ENCODE data around the gene PHEX. TPM values are rescaled to one million over a fixed set of nuclear protein-coding genes. Genes with fewer than 3 reads are reported as not detected.

Gene PHEX
- total and polyA plus RNA-seq, 2 donors: 0.10 to 0.53 TPM

GRCh38 chrX:22095856-22096255 lies 63.7 kb downstream of the PHEX start:
- Histone ChIP-seq H3K4me3 (ENCODE audit: low read depth, low read length) (no peak overlapping the region), H3K36me3 (ENCODE audit: insufficient read depth) (no peaks in the 10 kb centered on the region), H3K4me1 (ENCODE audit: insufficient read depth) (no peaks in the 10 kb centered on the region), H3K27ac (ENCODE audit: low read depth) (no peak overlapping the region)
- WGBS: 95% methylated on average over 4 of the region's 4 CpGs
- DNase-seq (ENCODE audit: extremely low spot score): no peak

DNA sequence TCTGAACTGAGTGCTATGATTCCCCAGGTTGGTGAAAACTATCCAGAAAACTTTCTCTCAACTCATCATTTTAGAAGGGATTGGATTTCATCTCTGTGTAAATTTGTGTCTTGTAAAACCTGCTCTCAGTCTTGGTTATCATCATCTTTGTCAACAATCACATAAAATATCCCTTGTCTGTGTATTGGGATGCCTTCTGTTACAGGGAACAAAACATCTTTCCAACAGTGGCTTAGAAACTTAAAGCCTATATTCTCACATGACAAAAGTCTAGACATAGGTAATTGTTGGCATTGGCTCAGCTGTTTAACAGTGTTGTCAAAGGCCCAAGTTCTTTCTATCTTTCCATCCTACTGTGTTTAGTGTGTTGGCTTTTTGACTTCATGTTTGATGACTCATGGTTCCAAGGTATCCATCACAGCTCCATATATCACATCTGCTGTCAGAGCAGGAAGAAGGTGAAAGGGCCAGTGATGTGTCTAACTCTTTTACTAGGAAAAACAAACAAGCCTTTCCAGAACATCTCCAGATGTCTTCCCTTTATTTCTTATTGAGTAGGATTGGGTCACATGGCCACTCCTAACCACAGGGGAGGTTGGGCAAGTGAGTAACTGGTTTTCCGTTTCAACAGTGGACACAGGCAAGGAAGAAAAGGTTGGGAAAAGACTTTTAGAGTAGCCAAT lies 65.0 kb downstream of the PHEX start:
- H3K36me3 ChIP-seq (ENCODE audit: insufficient read depth): no peaks in the 10 kb centered on the region
- H3K4me1 ChIP-seq (ENCODE audit: insufficient read depth): no peaks in the 10 kb centered on the region
- 72% methylated on average over 1 of the region's 1 CpG for WGBS
- no peak overlapping the region for H3K27ac ChIP-seq (ENCODE audit: low read depth)
- DNase-seq (ENCODE audit: extremely low spot score): no peak
- no peak overlapping the region for H3K4me3 ChIP-seq (ENCODE audit: low read depth, low read length)

DNA sequence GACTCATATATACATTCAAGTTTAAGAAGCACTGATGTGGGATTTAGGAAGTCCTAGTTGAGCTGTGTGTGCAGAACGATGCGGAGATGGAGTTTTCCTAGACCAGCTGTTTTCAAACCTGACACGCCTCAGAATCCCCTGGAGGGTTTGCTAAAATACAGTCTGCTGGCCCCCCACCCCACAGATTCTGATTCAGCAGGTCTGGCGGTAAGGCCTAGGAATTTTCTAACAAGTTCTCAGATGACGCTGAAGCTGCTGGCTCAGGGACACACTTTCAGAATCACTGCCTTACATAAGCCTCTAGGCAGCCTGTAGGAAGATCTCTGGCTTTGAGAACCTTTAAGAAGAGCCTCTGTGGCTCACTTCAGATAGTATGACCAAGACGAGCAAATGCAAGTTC lies 73.1 kb downstream of the PHEX start:
- H3K4me3 ChIP-seq (ENCODE audit: low read depth, low read length): no peak overlapping the region
- H3K27ac ChIP-seq (ENCODE audit: low read depth): no peak overlapping the region
- no peaks in the 10 kb centered on the region for H3K36me3 ChIP-seq (ENCODE audit: insufficient read depth)
- H3K4me1 ChIP-seq (ENCODE audit: insufficient read depth): no peaks in the 10 kb centered on the region
- WGBS: 61% methylated on average over 6 of the region's 6 CpGs
- no peak for DNase-seq (ENCODE audit: extremely low spot score)

GRCh38 chrX:22105971-22106370 lies 73.8 kb downstream of the PHEX start:
- no peaks in the 10 kb centered on the region for H3K4me1 ChIP-seq (ENCODE audit: insufficient read depth)
- no peak overlapping the region for H3K27ac ChIP-seq (ENCODE audit: low read depth)
- no peak overlapping the region for H3K4me3 ChIP-seq (ENCODE audit: low read depth, low read length)
- no peak for DNase-seq (ENCODE audit: extremely low spot score)
- WGBS: 93% methylated on average over 2 of the region's 2 CpGs
- no peaks in the 10 kb centered on the region for H3K36me3 ChIP-seq (ENCODE audit: insufficient read depth)

DNA sequence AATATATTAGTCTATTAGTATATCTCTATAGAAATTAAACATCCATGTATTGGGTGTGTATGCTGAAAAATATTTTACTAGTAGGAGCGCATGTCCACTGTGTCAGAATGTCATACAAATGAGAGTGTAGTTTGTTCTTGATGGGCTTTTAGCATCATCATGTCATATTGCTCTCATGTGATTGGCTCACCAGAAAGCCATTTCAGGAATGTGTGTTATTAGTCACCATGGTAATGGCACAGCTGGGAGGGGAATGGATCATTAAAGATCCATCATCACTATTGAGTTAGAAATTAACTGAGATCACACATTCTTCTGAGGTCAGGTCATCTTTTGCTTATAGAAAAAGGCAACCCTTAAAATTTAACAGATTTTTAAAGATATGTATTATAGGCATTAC lies 77.3 kb downstream of the PHEX start:
- WGBS: 87% methylated on average over 1 of the region's 1 CpG
- Histone ChIP-seq H3K4me3 (ENCODE audit: low read depth, low read length) (no peak overlapping the region), H3K36me3 (ENCODE audit: insufficient read depth) (no peaks in the 10 kb centered on the region), H3K27ac (ENCODE audit: low read depth) (no peak overlapping the region), H3K4me1 (ENCODE audit: insufficient read depth) (no peaks in the 10 kb centered on the region)
- no peak for DNase-seq (ENCODE audit: extremely low spot score)

DNA sequence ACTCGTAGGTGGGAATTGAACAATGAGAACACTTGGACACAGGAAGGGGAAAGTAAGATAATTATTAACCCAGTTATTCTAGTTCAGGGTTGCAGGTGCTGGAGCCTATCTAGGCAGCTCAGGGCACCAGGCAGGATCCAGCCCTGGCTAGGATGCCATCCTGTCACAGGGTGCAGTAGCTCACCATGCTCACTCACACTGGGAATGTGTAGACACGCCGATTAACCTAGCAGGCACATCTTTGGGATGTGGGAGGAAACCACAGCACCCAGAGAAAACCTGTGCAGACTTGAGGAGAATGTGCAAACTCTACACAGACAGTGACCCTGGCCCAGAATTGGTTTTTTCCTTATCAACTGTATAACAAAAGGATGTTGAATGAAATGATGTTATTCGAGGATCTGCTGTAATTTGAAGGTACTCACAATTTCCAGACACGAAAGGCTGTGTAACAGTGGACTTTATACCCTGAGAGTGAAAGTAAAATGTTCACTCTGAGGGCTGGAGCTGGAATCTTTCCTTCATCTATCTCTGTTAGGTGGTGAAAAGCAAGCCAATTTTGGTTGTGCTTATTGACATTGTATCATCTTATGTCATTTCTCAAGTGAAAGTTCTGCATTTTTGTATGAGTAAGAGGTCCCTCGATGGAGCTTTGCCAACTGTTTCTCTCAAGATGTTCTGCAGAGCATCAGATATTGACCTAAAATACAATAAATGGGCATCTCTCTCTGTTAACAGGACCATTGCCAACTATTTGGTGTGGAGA lies 78.8 kb downstream of the PHEX start:
- WGBS: 67% methylated on average over 6 of the region's 6 CpGs
- Histone ChIP-seq H3K4me3 (ENCODE audit: low read depth, low read length) (no peak overlapping the region), H3K4me1 (ENCODE audit: insufficient read depth) (no peaks in the 10 kb centered on the region), H3K36me3 (ENCODE audit: insufficient read depth) (no peaks in the 10 kb centered on the region), H3K27ac (ENCODE audit: low read depth) (no peak overlapping the region)
- no peak for DNase-seq (ENCODE audit: extremely low spot score)

DNA sequence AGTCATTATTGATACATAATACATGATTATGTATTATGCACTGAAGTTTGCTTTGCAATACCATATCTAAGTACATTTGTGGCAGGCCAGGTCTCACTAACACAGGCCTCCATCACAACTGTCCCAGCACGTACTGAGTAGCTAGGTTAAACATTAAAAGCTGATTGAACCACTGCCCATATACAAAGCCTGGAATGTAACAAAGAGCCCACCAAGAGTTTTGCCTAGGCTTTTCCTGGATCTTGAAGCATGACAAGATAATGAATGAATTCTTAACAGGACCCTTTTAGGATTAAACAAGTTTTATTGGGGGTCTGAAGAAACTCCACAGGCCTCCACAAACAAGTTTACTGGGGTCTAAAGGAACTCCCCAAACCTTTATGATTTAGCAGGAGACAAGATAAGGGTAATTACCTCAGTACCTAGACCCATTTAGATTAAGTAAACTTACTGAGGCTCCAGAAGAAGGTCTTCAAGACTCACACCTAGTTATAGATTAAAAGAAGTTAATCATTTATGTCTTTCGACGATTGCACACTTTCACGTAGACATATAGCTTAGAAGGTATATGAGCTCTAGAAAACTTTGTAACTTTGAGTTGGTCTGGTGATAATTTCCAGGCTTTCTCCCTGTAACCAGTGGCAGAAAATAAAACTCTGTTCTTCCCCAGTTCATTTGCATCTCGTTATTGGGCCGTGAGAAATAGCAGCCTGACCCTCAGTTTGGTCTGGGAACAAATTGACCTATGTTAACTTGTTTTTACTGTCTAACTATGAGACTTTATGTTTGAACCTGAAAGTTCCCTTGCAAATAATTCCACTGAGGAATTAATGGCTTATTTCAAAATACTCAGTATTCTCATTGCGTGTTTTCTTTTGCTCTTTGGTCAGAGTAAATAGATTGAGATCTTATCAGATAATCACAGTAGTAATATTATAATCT lies 84.8 kb downstream of the PHEX start:
- H3K27ac ChIP-seq (ENCODE audit: low read depth): no peak overlapping the region

DNA sequence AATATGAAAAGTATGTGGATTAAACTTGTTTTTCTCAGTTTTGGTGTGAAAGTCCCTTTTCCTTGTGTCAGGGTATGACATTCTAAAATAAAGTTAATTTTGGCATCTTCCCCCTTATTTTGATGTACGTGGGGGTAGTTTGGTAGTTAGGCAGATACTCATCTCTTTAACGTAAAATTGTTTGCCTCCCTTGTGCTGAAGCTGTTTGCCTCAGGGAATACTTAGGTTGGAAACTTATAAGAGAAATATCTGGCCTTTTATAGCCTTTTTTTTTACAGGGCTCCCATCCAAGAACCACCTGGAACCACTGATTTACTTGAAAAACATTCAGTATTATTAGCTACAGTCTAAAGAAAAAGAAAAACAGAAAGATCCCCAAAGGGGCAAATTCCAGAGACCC lies 85.5 kb downstream of the PHEX start:
- Histone ChIP-seq H3K36me3 (ENCODE audit: insufficient read depth) (no peaks in the 10 kb centered on the region), H3K4me3 (ENCODE audit: low read depth, low read length) (no peak overlapping the region), H3K27ac (ENCODE audit: low read depth) (no peak overlapping the region), H3K4me1 (ENCODE audit: insufficient read depth) (no peaks in the 10 kb centered on the region)
- 61% methylated on average over 2 of the region's 2 CpGs for WGBS
- DNase-seq (ENCODE audit: extremely low spot score): no peak

More for the DNA sequence above, 84.8 kb downstream of the PHEX start:
- no peak for DNase-seq (ENCODE audit: extremely low spot score)
- H3K4me1 ChIP-seq (ENCODE audit: insufficient read depth): no peaks in the 10 kb centered on the region
- WGBS: 72% methylated on average over 7 of the region's 7 CpGs
- H3K4me3 ChIP-seq (ENCODE audit: low read depth, low read length): no peak overlapping the region
- no peaks in the 10 kb centered on the region for H3K36me3 ChIP-seq (ENCODE audit: insufficient read depth)

- H3K27ac ChIP-seq (ENCODE audit: low read depth): peak overlapping the region; percentile 23
Observed at GRCh38 chrX:22118161-22118830, 86.2 kb downstream of the PHEX start.

GRCh38 chrX:22121161-22121560 lies 89.0 kb downstream of the PHEX start:
- 80% methylated on average over 3 of the region's 3 CpGs for WGBS
- H3K36me3 ChIP-seq (ENCODE audit: insufficient read depth): no peaks in the 10 kb centered on the region
- no peak overlapping the region for H3K4me3 ChIP-seq (ENCODE audit: low read depth, low read length)
- no peak overlapping the region for H3K27ac ChIP-seq (ENCODE audit: low read depth)
- DNase-seq (ENCODE audit: extremely low spot score): no peak
- H3K4me1 ChIP-seq (ENCODE audit: insufficient read depth): no peaks in the 10 kb centered on the region

More at GRCh38 chrX:22118161-22118830, 86.2 kb downstream of the PHEX start:
- no peak for DNase-seq (ENCODE audit: extremely low spot score)
- no peak overlapping the region for H3K4me3 ChIP-seq (ENCODE audit: low read depth, low read length)
- 68% methylated on average over 10 of the region's 10 CpGs for WGBS
- H3K4me1 ChIP-seq (ENCODE audit: insufficient read depth): no peaks in the 10 kb centered on the region
- H3K36me3 ChIP-seq (ENCODE audit: insufficient read depth): no peaks in the 10 kb centered on the region

GRCh38 chrX:22122510-22122909 lies 90.4 kb downstream of the PHEX start:
- H3K36me3 ChIP-seq (ENCODE audit: insufficient read depth): no peaks in the 10 kb centered on the region
- H3K27ac ChIP-seq (ENCODE audit: low read depth): no peak overlapping the region
- no peak for DNase-seq (ENCODE audit: extremely low spot score)
- no peaks in the 10 kb centered on the region for H3K4me1 ChIP-seq (ENCODE audit: insufficient read depth)
- 59% methylated on average over 2 of the region's 2 CpGs for WGBS
- no peak overlapping the region for H3K4me3 ChIP-seq (ENCODE audit: low read depth, low read length)

GRCh38 chrX:22124098-22124497 lies 92.0 kb downstream of the PHEX start:
- Histone ChIP-seq H3K4me3 (ENCODE audit: low read depth, low read length) (no peak overlapping the region), H3K4me1 (ENCODE audit: insufficient read depth) (no peaks in the 10 kb centered on the region), H3K27ac (ENCODE audit: low read depth) (no peak overlapping the region), H3K36me3 (ENCODE audit: insufficient read depth) (no peaks in the 10 kb centered on the region)
- 89% methylated on average over 6 of the region's 6 CpGs for WGBS
- no peak for DNase-seq (ENCODE audit: extremely low spot score)

DNA sequence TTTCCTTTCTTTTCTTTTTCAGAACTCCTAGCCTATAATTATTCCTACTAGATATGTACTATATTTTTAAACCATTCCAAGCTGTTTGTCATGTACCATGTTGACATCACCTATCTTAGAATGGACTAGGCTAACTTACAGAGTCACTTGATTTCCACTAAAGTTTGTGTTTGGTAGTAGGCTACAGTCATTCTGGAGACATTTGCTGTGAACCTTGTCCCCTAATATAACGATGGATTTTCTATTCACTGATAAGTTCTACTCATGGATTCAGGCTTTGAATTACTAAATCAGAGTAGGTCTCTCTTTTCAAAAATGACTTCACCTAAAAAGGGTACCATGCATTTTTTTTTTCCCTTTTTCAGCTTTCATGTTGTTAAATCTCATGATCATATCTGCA lies 93.4 kb downstream of the PHEX start:
- no peak for DNase-seq (ENCODE audit: extremely low spot score)
- no peaks in the 10 kb centered on the region for H3K4me1 ChIP-seq (ENCODE audit: insufficient read depth)
- H3K27ac ChIP-seq (ENCODE audit: low read depth): no peak overlapping the region
- WGBS: 78% methylated on average over 1 of the region's 1 CpG
- no peak overlapping the region for H3K4me3 ChIP-seq (ENCODE audit: low read depth, low read length)
- no peaks in the 10 kb centered on the region for H3K36me3 ChIP-seq (ENCODE audit: insufficient read depth)
